GM18873 (cell line): ENCODE measurements around the gene SRRM1.
"Not testable (repeated sequence)": the region's sequence is repeated elsewhere in the genome, so short reads cannot be mapped to it uniquely, and the experiment has no call there.

ENCODE experiments used
- ATAC-seq: cut with Tn5 transposase; IDR thresholded peaks from one replicate; pipeline ENCODE4 v1.9.1; 2021; ENCODE audit warnings: mild to moderate bottlenecking, moderate library complexity, moderate number of reproducible peaks; ENCODE audit not compliant: unreplicated experiment, low FRiP score

The SRRM1 gene

GRCh38 chr1:24693827-24694379 is 50.8 kb downstream of the SRRM1 start:
- no peak for ATAC-seq

- no peak for ATAC-seq
These were observed 51.3 kb downstream of the SRRM1 start for GRCh38 chr1:24694380-24694843.

- no peak for ATAC-seq
These were observed 52.3 kb downstream of the SRRM1 start for GRCh38 chr1:24695202-24695974.

DNA sequence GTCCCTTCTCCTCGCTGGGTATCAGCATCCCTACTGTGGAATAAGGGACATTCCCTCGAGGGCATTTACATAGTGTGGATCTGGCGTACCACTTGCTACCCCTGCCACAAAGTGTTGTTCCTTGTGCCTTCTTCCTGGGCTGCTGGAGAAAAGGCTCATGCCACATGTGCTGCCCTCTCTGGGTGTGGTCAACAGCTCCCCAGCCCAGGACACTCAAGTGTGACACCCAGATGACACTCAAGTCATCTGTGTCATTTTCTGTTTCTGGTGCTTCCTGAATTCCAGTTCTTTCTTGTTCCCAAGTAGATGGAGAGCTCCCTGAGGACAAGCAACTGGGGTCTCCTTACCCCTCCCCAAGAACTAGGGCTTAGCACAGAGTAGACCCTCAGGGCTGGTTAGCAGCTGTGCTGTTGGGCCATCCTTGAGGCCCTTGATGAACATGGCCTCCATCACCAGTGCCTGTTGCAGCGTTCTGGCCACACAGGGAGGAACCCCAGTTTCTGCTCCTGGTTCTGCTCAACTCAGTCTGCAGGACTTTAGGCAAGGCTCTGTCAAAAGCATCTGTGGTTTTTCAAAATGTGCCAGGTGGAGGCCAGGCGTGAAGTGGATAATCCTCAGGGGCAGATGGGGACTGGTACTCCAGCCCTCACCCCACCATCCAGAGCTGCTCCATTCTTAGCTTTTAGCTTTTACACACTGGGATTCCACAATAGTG is 53.1 kb downstream of the SRRM1 start:
- no peak for ATAC-seq

- no peak for ATAC-seq
These were observed 53.7 kb downstream of the SRRM1 start for GRCh38 chr1:24696756-24697330.

GRCh38 chr1:24697453-24698001 is 54.4 kb downstream of the SRRM1 start:
- not testable (repeated sequence) for ATAC-seq

DNA sequence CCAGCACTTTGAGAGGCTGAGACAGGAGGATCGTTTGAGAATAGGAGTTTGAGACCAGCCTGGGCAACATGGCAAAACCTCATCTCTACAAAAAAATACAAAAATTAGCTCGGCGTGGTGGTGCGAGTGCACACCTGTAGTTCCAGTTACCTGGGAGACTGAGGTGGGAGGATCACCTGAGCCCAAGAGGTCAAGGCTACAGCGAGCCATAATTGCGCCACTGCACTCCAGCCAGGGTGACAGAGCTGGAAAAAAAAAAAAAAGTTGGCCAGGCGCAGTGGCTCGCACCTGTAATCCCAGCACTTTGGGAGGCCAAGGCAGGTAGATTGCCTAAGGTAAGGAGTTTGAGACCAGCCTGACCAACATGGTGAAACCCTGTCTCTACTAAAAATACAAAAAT is 55.2 kb downstream of the SRRM1 start:
- ATAC-seq: not testable (repeated sequence)

DNA sequence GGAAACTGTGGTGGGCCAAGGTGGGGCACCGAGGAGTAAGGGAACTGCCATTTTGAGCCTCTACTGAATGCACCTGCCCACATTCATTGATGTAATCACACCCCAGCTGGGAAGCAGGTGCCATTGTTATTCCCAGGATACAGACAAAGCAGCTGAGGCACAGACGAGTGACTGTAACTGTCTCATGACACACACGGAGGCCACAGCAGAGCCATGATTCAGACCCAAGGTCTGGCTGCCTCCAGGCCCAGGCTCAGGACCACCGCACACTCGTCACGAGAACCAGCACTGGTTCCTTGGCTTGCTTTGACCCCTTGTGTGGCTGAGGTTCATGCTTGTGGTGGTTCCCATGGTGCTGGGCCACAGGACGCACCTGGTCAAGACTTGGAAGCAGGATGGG is 56.5 kb downstream of the SRRM1 start:
- ATAC-seq: no peak

- no peak for ATAC-seq
These were observed 59.6 kb downstream of the SRRM1 start for GRCh38 chr1:24702511-24703293.

DNA sequence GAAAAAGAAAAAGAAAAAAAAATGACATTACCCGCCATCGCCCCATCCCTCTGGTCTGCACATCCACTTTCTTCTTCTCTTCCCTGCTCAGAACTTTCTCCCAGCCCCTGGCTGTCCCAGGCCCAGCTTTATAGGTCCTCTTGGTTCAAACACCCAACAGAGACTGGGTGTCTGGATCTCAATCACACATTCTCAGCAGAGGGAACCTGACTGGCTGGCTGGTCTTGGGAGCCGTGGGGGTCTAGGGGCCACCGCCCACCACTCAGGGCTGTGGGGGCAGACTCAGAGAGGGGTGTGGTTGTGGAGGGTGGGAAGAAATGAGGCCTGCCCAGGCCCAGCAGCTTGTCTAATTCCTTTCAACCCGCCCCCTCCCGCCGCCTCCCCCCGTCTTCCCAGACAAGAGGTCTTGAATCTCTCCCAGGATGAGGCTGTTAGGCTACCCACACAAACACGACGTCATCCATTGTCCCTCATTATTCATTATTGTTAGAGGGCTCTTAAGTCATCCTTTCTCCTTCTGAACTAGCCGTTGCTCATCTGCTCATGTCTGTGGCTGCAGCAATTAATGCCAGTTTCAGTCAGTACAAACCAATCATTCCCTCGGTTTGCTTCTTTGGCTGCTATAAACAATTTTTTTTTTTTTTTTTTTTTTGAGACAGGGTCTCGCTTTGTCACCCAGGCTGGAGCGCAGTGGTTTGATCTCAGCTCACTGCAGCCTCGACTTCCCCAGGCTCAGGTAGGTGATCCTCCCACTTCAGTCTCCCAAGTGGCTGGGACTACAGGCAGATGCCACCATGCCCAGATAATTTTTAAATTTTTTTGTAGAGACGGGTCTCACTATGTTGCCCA is 61.5 kb downstream of the SRRM1 start:
- ATAC-seq: no peak

GRCh38 chr1:24705260-24706073 is 62.4 kb downstream of the SRRM1 start:
- ATAC-seq: no peak

DNA sequence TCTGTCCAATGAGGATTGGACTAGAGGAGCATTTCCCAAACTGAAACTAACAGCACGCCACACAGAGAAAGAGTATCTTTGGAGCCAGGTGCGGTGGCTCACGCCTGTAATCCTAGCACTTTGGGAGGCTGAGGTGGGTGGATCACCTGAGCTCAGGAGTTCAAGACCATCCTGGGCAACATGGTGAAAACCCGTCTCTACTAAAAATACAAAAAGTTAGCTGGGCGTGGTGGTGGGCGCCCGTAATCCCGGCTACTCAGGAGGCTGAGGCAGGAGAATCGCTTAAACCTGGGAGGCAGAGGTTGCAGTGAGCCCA is 62.9 kb downstream of the SRRM1 start:
- not testable (repeated sequence) for ATAC-seq

DNA sequence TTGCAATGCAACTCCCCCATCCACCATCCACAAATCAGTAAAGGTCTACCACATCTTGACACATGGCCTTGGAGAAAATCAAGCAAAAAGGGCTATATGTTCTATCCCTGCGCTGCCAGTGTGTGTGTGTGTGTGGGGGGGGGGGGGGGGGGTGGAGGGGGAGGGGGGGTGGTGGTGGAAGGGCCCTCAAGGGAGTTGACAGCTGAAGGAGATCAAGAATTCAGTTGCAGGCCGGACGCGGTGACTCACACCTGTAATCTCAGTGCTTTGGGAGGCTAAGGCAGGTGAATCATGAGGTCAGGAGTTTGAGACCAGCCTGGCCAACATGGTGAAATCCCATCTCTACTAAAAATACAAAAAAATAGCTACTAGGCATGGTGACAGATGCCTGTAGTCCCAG is 64.6 kb downstream of the SRRM1 start:
- ATAC-seq: no peak

DNA sequence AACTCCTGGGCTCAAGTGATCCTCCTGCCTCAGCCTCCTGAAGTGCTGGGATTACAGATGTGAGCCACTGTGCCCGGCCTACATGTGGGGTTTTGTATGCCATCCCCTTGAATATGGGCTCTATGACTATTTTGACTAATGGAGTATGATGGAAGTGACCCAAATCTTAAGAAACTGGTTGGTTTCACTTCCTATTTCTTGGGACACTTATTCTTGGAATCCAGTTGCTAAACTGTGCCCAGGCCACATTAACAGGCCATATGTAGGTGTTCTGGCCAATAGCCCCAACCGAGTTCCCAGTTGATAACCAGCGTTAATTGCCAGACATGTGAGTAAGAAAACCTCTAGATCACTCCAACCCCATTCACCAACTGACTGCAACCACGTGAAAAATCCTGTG is 65.8 kb downstream of the SRRM1 start:
- no peak for ATAC-seq

DNA sequence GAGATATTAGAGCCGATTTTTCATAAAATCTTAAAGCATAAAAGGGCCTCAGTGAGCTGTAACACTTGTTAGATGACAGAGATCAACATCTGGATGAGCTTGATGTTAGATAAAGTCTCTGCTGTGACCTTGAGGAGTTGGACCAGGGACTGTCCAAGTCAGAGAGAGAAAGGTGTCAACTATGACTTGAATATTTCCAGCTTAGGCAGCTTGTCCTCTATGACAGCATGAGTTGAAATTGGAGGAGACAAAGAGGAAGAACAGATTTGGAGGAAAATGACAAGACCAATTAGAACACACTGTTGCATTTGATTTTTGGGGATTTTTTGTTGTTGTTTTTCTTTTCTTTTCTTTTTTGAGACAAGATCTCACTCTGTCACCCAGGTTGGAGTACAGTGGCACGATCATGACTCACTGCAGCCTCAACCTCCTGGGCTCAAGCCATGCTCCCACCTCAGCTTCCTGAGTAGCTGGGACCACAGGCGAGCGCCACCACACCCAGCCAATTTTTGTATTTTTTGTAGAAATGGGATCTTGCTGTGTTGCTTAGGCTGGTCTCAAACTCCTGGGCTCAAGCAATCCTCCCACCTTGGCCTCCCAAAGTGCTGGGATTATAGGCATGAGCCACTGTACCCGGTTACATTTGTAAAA is 66.8 kb downstream of the SRRM1 start:
- ATAC-seq: no peak

DNA sequence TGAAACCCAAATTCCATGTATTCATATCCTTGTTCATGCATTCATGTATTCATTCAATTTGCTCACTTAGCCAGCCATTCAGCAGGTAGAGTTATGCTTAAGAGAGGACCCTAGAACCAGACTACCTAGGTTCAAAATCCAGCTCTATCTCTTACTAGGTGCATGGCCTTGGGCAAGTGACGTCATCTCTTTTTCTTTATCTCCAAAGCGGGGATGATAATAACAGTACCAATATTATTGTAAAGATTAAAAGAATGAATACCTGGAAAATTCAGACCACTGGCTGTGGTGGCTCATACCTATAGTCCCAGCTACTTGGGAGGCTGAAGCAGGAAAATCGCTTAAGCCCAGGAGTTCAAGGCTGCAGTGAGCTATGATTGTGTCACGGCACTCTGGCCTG is 68.2 kb downstream of the SRRM1 start:
- ATAC-seq: no peak

GRCh38 chr1:24713176-24713575 is 70.1 kb downstream of the SRRM1 start:
- no peak for ATAC-seq

GRCh38 chr1:24713736-24714135 is 70.6 kb downstream of the SRRM1 start:
- ATAC-seq: no peak
